Muscle of leg (tissue), 11 donors: ENCODE results near the gene SELENON. TPM values are rescaled to one million over a fixed set of nuclear protein-coding genes. Genes with fewer than 3 reads are reported as not detected.

Source experiments
- DNase-seq: peaks from one replicate; pipeline ENCODE4 v3.0.0; 2013
- H3K27ac ChIP-seq: one replicate; pipeline ENCODE4 v1.5.1; 2013; ENCODE audit warnings: mild to moderate bottlenecking, low read length, control low read depth
- H3K27me3 ChIP-seq: one replicate; pipeline ENCODE4 v1.6.1; 2013; ENCODE audit warnings: low read length; ENCODE audit not compliant: control insufficient read depth, insufficient read depth
- H3K36me3 ChIP-seq: one replicate; pipeline ENCODE4 v1.6.1; 2013; ENCODE audit warnings: low read length; ENCODE audit not compliant: control insufficient read depth, insufficient read depth
- H3K4me1 ChIP-seq: one replicate; pipeline ENCODE4 v1.6.1; 2013; ENCODE audit warnings: low read length; ENCODE audit not compliant: control insufficient read depth, insufficient read depth
- H3K4me3 ChIP-seq: one replicate; pipeline ENCODE4 v1.5.1; 2013; ENCODE audit warnings: low read length, control low read depth
- H3K9me3 ChIP-seq: replicated peaks from 2 replicates; pipeline ENCODE4 v1.6.1; 2013; ENCODE audit warnings: low read depth, low read length; ENCODE audit not compliant: control insufficient read depth
- WGBS: methylation state at CpG from one replicate; pipeline ENCODE4 v1.1.5; 2013; ENCODE audit warnings: missing lambda C conversion rate; ENCODE audit not compliant: insufficient coverage; 5-methylcytosine and 5-hydroxymethylcytosine counted together
- polyA plus RNA-seq, 8 donors: library from polyadenylated mRNA; unstranded; fragments of 120-200 nt; gene quantifications; one replicate each; pipeline versions ENCODE4 v1.2.1 to v1.2.3, GENCODE V29; 2013; ENCODE audit warnings: inconsistent platforms in 1 of 8, low replicate concordance in 1 of 8; ENCODE audit not compliant: insufficient read length in 8 of 8, insufficient read depth in 1 of 8
- total RNA-seq: library from RNA; stranded (reverse); fragments of 120-200 nt; gene quantifications from one replicate; pipeline ENCODE4 v1.2.4, GENCODE V29; 2013

Gene SELENON
- total and polyA plus RNA-seq, 9 donors, result 23.1 to 88.0 (median 64.9) TPM

- Histone ChIP-seq H3K4me1 (peaks cover 24% of the 10 kb centered on the region), H3K27me3 (no peaks in the 10 kb centered on the region), H3K4me3 (no peak overlapping the region), H3K27ac (no peak overlapping the region), H3K36me3 (peaks cover 54% of the 10 kb centered on the region), H3K9me3 (no peaks in the 10 kb centered on the region)
- DNase-seq, result no peak
- 79% methylated on average over 8 of the region's 15 CpGs for WGBS
These were observed 16.2 kb downstream of the SELENON start for GRCh38 chr1:25816112-25816718.

GRCh38 chr1:25817840-25818501, 18.0 kb downstream of the SELENON start:
- Histone ChIP-seq H3K36me3 (peaks cover 37% of the 10 kb centered on the region), H3K9me3 (no peaks in the 10 kb centered on the region), H3K27me3 (no peaks in the 10 kb centered on the region), H3K27ac (no peak overlapping the region), H3K4me3 (no peak overlapping the region), H3K4me1 (peaks cover 32% of the 10 kb centered on the region)
- WGBS, result 58% methylated on average over 2 of the region's 8 CpGs
- DNase-seq, result no peak

- peak overlapping the region; percentile 97 for H3K4me3 ChIP-seq
- peaks cover 36% of the 10 kb centered on the region for H3K36me3 ChIP-seq
- 44% methylated on average over 4 of the region's 6 CpGs for WGBS
- peak overlapping the region; percentile 94 for H3K27ac ChIP-seq
- H3K9me3 ChIP-seq, result no peaks in the 10 kb centered on the region
- H3K27me3 ChIP-seq, result no peaks in the 10 kb centered on the region
- H3K4me1 ChIP-seq, result peaks cover 32% of the 10 kb centered on the region
- no peak for DNase-seq
These were observed 18.6 kb downstream of the SELENON start for GRCh38 chr1:25818569-25818968.

GRCh38 chr1:25819491-25820246, 19.7 kb downstream of the SELENON start, which contains the start of gene MTFR1L:
MTFR1L (plus strand) TSS chr1:25819954; CDS start chr1:25823105, 3,151 bp downstream.
- no peaks in the 10 kb centered on the region for H3K9me3 ChIP-seq
- WGBS, result under 1% methylated on average over 60 of the region's 64 CpGs
- H3K27ac ChIP-seq, result peak within 1 kb of the TSS; percentile 94
- peak; percentile 92 for DNase-seq
- no peaks in the 10 kb centered on the region for H3K27me3 ChIP-seq
- H3K36me3 ChIP-seq, result peaks cover 31% of the 10 kb centered on the region
- peaks cover 32% of the 10 kb centered on the region for H3K4me1 ChIP-seq
- H3K4me3 ChIP-seq, result peak within 1 kb of the TSS; percentile 97

GRCh38 chr1:25820247-25821111, 20.5 kb downstream of the SELENON start:
- Histone ChIP-seq H3K4me1 (peaks cover 32% of the 10 kb centered on the region), H3K36me3 (peaks cover 25% of the 10 kb centered on the region), H3K9me3 (no peaks in the 10 kb centered on the region), H3K27me3 (no peaks in the 10 kb centered on the region), H3K4me3 (peak overlapping the region; percentile 97), H3K27ac (peak overlapping the region; percentile 94)
- WGBS, result under 1% methylated on average over 67 of the region's 67 CpGs
- peak; percentile 71 for DNase-seq

- 27% methylated on average over 10 of the region's 10 CpGs for WGBS
- peaks cover 32% of the 10 kb centered on the region for H3K4me1 ChIP-seq
These were observed 21.1 kb downstream of the SELENON start for GRCh38 chr1:25821112-25821476.

GRCh38 chr1:25821630-25822091, 21.7 kb downstream of the SELENON start:
- peaks cover 32% of the 10 kb centered on the region for H3K4me1 ChIP-seq

More at GRCh38 chr1:25821112-25821476, 21.1 kb downstream of the SELENON start:
- Histone ChIP-seq H3K36me3 (peaks cover 21% of the 10 kb centered on the region), H3K27ac (peak overlapping the region; percentile 74), H3K9me3 (no peaks in the 10 kb centered on the region), H3K4me3 (peak overlapping the region; percentile 97), H3K27me3 (no peaks in the 10 kb centered on the region)
- DNase-seq, result no peak

GRCh38 chr1:25825605-25826004, 25.6 kb downstream of the SELENON start:
- no peak overlapping the region for H3K27ac ChIP-seq
- no peaks in the 10 kb centered on the region for H3K27me3 ChIP-seq
- DNase-seq, result no peak
- H3K9me3 ChIP-seq, result no peaks in the 10 kb centered on the region
- H3K36me3 ChIP-seq, result peaks cover 54% of the 10 kb centered on the region
- no peak overlapping the region for H3K4me3 ChIP-seq
- peaks cover 15% of the 10 kb centered on the region for H3K4me1 ChIP-seq
- WGBS, result no CpG with 5 or more reads among the region's 2 CpGs

More at GRCh38 chr1:25821630-25822091, 21.7 kb downstream of the SELENON start:
- DNase-seq, result peak; percentile 39
- WGBS, result 68% methylated on average over 2 of the region's 5 CpGs
- H3K36me3 ChIP-seq, result peaks cover 21% of the 10 kb centered on the region
- H3K4me3 ChIP-seq, result peak overlapping the region; percentile 97
- H3K27me3 ChIP-seq, result no peaks in the 10 kb centered on the region
- no peak overlapping the region for H3K27ac ChIP-seq
- H3K9me3 ChIP-seq, result no peaks in the 10 kb centered on the region

GRCh38 chr1:25826571-25826970, 26.6 kb downstream of the SELENON start:
- H3K9me3 ChIP-seq, result no peaks in the 10 kb centered on the region
- no peaks in the 10 kb centered on the region for H3K27me3 ChIP-seq
- H3K36me3 ChIP-seq, result peaks cover 64% of the 10 kb centered on the region
- no peak overlapping the region for H3K4me3 ChIP-seq
- 97% methylated on average over 9 of the region's 10 CpGs for WGBS
- DNase-seq, result no peak
- H3K4me1 ChIP-seq, result peaks cover 5% of the 10 kb centered on the region
- H3K27ac ChIP-seq, result no peak overlapping the region
